ENCODE measurements around the gene TMPRSS6.

TMPRSS6 gene

DNA sequence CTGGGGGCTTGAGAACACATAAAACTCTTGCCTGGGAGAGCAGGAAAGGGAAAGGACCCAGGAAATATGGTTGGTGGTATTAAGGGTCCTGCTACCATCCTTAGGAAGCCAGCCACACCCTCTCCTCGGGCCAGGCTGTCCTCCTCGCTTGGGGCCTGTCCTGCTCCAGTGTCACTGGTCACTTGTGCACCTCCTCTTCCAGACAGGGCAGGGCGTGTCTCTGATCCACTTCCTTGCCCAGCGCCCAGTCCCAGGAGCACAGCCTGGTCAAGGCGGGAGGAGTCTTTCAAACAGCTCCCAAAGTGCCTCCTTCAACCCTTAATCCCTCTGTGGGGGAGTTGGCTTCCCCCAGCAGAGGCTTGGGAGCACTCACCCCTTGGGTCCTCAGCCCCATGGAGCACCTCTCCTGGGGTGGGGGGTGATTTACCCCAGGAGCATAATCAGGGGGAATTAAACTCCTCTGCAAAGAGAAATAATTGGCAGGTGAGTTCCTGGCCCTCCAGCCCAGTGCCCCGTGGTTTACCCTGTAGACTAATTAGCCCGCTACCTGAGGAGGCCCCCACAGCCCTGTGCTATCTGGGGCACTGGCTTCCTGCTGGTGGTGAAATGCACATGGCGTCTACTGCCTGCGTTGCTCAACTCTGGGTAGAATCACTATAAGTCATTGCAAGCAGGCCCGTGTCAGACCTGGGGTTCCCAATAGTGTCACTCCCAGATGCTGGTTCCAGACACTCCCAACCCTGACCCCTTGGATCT is 8.0 kb downstream of the TMPRSS6 start:
- DNase-seq (ENCODE audit: low read depth, low spot score): no peak
- no peak overlapping the region for H3K4me3 ChIP-seq (ENCODE audit: low read depth, low read length)
- TF ChIP-seq, protein P1, sequence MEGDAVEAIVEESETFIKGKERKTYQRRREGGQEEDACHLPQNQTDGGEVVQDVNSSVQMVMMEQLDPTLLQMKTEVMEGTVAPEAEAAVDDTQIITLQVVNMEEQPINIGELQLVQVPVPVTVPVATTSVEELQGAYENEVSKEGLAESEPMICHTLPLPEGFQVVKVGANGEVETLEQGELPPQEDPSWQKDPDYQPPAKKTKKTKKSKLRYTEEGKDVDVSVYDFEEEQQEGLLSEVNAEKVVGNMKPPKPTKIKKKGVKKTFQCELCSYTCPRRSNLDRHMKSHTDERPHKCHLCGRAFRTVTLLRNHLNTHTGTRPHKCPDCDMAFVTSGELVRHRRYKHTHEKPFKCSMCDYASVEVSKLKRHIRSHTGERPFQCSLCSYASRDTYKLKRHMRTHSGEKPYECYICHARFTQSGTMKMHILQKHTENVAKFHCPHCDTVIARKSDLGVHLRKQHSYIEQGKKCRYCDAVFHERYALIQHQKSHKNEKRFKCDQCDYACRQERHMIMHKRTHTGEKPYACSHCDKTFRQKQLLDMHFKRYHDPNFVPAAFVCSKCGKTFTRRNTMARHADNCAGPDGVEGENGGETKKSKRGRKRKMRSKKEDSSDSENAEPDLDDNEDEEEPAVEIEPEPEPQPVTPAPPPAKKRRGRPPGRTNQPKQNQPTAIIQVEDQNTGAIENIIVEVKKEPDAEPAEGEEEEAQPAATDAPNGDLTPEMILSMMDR (IDR thresholded peaks at IDR 0.05; ENCODE audit: low read depth, low read length): no peak
- in situ Hi-C loops (cut with HindIII; ENCODE audit: low sequenced_read_pairs): no loop called here

DNA sequence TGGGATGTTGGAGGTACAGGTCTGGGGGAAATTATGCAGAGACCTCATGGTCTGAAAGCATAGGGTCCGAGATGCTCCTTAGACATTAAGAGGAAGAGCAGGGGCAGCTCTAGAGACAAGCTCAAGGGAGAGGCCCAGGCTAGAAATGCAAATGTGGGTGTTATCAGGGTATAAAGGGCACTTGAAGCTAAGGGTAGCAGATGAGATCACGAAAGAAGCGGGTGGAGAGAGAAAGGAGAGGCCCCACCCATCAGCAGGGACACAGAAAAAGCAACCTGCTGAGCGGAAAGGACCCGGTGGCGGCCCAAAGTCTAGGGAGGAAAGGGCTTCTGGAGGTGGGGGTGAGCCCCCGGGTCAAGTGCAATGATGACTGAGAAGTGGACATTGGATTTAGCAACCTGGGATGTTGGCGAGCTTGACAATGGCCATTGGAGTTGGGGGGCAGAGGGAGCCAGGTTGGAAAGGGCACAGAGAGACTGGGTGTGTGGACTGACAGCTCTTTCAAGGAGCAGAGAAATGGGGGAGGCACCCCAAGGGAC is 8.9 kb downstream of the TMPRSS6 start:
- TF ChIP-seq, protein P1 (IDR thresholded peaks at IDR 0.05; ENCODE audit: low read depth, low read length): no peak
- in situ Hi-C loops (cut with HindIII; ENCODE audit: low sequenced_read_pairs): no loop called here
- no peak for DNase-seq (ENCODE audit: low read depth, low spot score)
- no peak overlapping the region for H3K4me3 ChIP-seq (ENCODE audit: low read depth, low read length)

DNA sequence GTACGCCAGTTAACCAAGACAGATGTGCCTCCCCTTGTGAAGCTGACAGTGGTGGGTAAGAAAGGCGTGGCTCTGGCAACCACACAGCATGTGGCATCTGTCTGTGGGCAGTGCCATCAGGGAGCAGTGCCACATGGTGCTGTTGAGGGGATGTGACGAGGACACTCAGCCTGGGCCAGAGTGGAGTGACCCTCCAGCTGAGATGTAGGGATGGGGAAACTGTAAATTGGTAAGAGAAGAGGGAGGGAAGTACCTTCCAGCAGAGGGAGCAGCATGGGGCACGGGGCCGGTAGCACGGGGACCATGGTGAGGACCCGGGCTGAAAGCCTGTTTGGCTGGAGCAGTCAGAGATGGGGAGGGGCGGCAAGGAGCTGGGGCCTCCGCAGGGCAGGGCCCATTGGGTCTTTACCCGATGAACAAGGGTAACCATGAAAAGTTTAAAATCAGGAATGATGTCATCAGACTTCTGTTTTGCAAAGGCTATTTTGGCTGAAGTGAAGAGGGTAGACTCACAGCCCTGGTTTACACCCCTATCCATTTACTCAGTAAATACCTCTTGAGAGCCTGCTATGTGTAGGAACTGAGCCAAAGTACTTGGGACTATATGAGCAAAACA is 10.4 kb downstream of the TMPRSS6 start:
- in situ Hi-C loops (cut with HindIII; ENCODE audit: low sequenced_read_pairs): no loop called here
- no peak overlapping the region for H3K4me3 ChIP-seq (ENCODE audit: low read depth, low read length)
- TF ChIP-seq, protein P1 (IDR thresholded peaks at IDR 0.05; ENCODE audit: low read depth, low read length): no peak
- DNase-seq (ENCODE audit: low read depth, low spot score): no peak

DNA sequence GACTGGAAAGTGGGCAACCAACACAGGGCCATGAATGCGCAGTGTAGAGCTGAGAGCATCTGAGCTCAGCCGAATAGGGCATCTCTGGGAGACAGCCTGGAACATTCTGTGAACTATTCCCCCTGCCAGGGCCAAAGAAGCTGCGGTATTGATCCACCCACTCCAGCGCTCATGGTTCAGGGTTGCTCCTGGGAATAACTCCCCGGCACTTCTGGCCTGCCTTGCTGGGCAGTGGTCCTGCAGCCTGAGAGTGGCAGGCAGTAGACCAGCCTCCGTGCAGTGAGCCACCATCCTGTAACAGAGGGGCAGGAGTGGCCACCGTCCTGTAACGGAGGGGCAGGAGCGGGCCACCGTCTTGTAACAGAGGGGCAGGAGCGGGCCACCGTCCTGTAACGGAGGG is 12.2 kb downstream of the TMPRSS6 start:
- TF ChIP-seq, protein P1 (IDR thresholded peaks at IDR 0.05; ENCODE audit: low read depth, low read length): no peak
- no peak overlapping the region for H3K4me3 ChIP-seq (ENCODE audit: low read depth, low read length)

DNA sequence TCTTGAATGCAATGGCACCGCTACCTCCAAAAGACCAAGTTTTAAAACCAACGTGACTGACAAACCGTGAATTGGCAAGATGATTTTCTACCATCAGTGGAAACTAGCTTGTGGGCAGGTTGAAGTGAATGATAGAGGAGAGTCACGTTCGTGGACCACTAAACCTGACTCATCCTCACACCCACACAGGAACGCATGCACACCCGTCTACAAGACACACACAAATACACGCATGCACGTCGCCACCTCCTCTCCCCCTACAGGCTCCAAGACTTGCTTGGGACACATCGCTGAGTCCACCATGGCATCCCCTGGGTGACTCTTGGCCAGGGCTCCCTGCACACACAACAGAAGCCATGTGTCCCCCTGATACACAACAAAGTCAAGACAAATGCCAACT is 14.4 kb downstream of the TMPRSS6 start:
- H3K4me3 ChIP-seq (ENCODE audit: low read depth, low read length): no peak overlapping the region
- TF ChIP-seq, protein P1 (IDR thresholded peaks at IDR 0.05; ENCODE audit: low read depth, low read length): no peak
- in situ Hi-C loops (cut with HindIII; ENCODE audit: low sequenced_read_pairs): no loop called here
- DNase-seq (ENCODE audit: low read depth, low spot score): no peak

More for the DNA sequence above, 12.2 kb downstream of the TMPRSS6 start:
- in situ Hi-C loops (cut with HindIII; ENCODE audit: low sequenced_read_pairs): no loop called here
- no peak for DNase-seq (ENCODE audit: low read depth, low spot score)

DNA sequence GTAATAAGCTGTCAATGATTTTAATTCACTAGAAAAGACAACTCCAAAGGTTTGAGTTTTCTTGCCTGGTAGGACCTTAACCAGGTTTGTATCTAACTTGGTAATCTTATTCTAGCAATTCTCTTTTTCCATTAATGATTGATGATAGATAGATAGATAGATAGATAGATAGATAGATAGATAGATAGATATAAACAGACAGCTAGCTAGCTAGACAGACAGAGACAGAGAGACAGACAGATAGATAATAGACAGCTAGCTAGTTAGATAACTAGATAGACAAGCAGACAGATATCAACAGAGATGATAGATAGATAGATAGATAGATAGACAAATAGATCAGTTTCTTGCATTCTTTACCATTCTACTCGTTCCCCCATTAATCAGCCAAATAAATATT is 15.3 kb downstream of the TMPRSS6 start:
- in situ Hi-C loops (cut with HindIII; ENCODE audit: low sequenced_read_pairs): no loop called here
- H3K4me3 ChIP-seq (ENCODE audit: low read depth, low read length): no peak overlapping the region
- DNase-seq (ENCODE audit: low read depth, low spot score): no peak
- TF ChIP-seq, protein P1 (IDR thresholded peaks at IDR 0.05; ENCODE audit: low read depth, low read length): no peak
